HL-60 (cell line): ENCODE results near the gene RTP5.

Source experiments
- CTCF ChIP-seq: IDR thresholded peaks from one replicate; pipeline ENCODE4 v1.5.1; 2011; ENCODE audit warnings: low read length, control low read depth, inconsistent platforms; ENCODE audit not compliant: insufficient read depth
- GABPA ChIP-seq: IDR thresholded peaks from 2 replicates; pipeline ENCODE4 v1.6.1; 2012; ENCODE audit warnings: low read depth
- POLR2AphosphoS5 ChIP-seq: IDR thresholded peaks from 2 replicates; pipeline ENCODE4 v1.6.1; 2012; ENCODE audit warnings: low read depth
- REST ChIP-seq: IDR thresholded peaks from 2 replicates; pipeline ENCODE4 v1.6.1; 2012; ENCODE audit warnings: low read depth; ENCODE audit not compliant: insufficient replicate concordance

- TF ChIP-seq CTCF = no peak
- no peak for TF ChIP-seq GABPA
- no peak for TF ChIP-seq POLR2AphosphoS5
- no peak for TF ChIP-seq REST
These were observed 45.0 kb downstream of the RTP5 start for GRCh38 chr2:241914542-241914941.
